Calu3 (cell line): ENCODE data around the gene SPATC1L. TPM values are rescaled to one million over a fixed set of nuclear protein-coding genes. Genes with fewer than 3 reads are reported as not detected.

Source experiments
- BruUV-seq: library from RNA; stranded (reverse); fragments of 400-500 nt; replicated peaks from 2 replicates; lab custom pipeline; 2021; lab: Mats Ljungman, UMichigan
- CTCF ChIA-PET: fragments of 300-600 bp; sonication (Branson Sonifier 250); formaldehyde crosslinking; loops from one replicate; lab custom pipeline; 2022; ENCODE audit warnings: antibody characterized with exemption; lab: Charles Lee
- DNase-seq: peaks from one replicate; pipeline ENCODE4 v3.0.0; 2022
- H3K27ac Mint-ChIP-seq: one replicate; pipeline ENCODE4 v1.8.0; 2022; ENCODE audit warnings: mixed read lengths; ENCODE audit not compliant: unreplicated experiment
- H3K27me3 Mint-ChIP-seq: one replicate; pipeline ENCODE4 v1.8.0; 2022; ENCODE audit warnings: mixed read lengths; ENCODE audit not compliant: unreplicated experiment
- H3K36me3 Mint-ChIP-seq: one replicate; pipeline ENCODE4 v1.8.0; 2022; ENCODE audit warnings: mild to moderate bottlenecking, moderate library complexity, mixed read lengths; ENCODE audit not compliant: insufficient read depth, unreplicated experiment
- H3K4me1 Mint-ChIP-seq: one replicate; pipeline ENCODE4 v1.8.0; 2022; ENCODE audit warnings: mild to moderate bottlenecking, low read depth, mixed read lengths; ENCODE audit not compliant: unreplicated experiment
- H3K4me3 Mint-ChIP-seq: one replicate; pipeline ENCODE4 v1.8.0; 2022; ENCODE audit warnings: mild to moderate bottlenecking, low read depth, moderate library complexity, mixed read lengths; ENCODE audit not compliant: unreplicated experiment
- H3K9me3 Mint-ChIP-seq: one replicate; pipeline ENCODE4 v1.8.0; 2022; ENCODE audit warnings: low read depth, mixed read lengths; ENCODE audit not compliant: unreplicated experiment
- CTCF ChIP-seq: fragments of 200-600 bp; IDR thresholded peaks from one replicate; pipeline ENCODE4 v1.8.0; 2022; ENCODE audit warnings: antibody characterized with exemption; ENCODE audit not compliant: unreplicated experiment
- intact Hi-C: fragments of 100-400 bp; cut with micrococcal nuclease; formaldehyde crosslinking; loops from one replicate; pipeline ENCODE4 v1.10.0; 2022; ENCODE audit not compliant: unreplicated experiment
- total RNA-seq: library from RNA; stranded (reverse); gene quantifications from 2 replicates; pipeline ENCODE4 v1.2.3, GENCODE V29; 2022

Gene SPATC1L
- total RNA-seq, 1 experiment from 2014 or later, result 4.4 TPM

- no TSS peak for BruUV-seq
- Mint-ChIP-seq H3K27me3 (peaks cover 2% of the 10 kb centered on the region), H3K4me3 (no peak overlapping the region), H3K9me3 (no peaks in the 10 kb centered on the region), H3K36me3 (peaks cover 8% of the 10 kb centered on the region), H3K4me1 (peaks cover 11% of the 10 kb centered on the region), H3K27ac (no peak overlapping the region)
- no peak for DNase-seq
- intact Hi-C loops, result loop anchor here (5.0 to 10.0 kb wide), 2 partner anchors 79 to 174 kb away; partner anchors contain the start of gene LSS
- CTCF ChIA-PET, result no interaction called here
- no peak for TF ChIP-seq CTCF
Observed at GRCh38 chr21:46145840-46146691, 38.2 kb downstream of the SPATC1L start.

GRCh38 chr21:46145159-46145839 lies 39.0 kb downstream of the SPATC1L start:
- H3K36me3 Mint-ChIP-seq, result peaks cover 8% of the 10 kb centered on the region
- H3K27ac Mint-ChIP-seq, result no peak overlapping the region
- DNase-seq, result no peak
- CTCF ChIA-PET, result no interaction called here
- intact Hi-C loops, result loop anchor here (5.0 to 10.0 kb wide), 2 partner anchors 80 to 173 kb away; partner anchors contain the start of gene LSS
- peaks cover 9% of the 10 kb centered on the region for H3K27me3 Mint-ChIP-seq
- TF ChIP-seq CTCF, result no peak
- BruUV-seq, result no TSS peak
- no peak overlapping the region for H3K4me3 Mint-ChIP-seq
- peaks cover 11% of the 10 kb centered on the region for H3K4me1 Mint-ChIP-seq
- no peaks in the 10 kb centered on the region for H3K9me3 Mint-ChIP-seq

GRCh38 chr21:46144464-46145070 lies 39.7 kb downstream of the SPATC1L start:
- intact Hi-C loops, result loop anchor here (5.0 to 10.0 kb wide), 2 partner anchors 80 to 172 kb away; partner anchors contain the start of gene LSS
- peak overlapping the region; percentile 93 for H3K27ac Mint-ChIP-seq
- no peak for DNase-seq
- H3K36me3 Mint-ChIP-seq, result peaks cover 8% of the 10 kb centered on the region
- H3K4me1 Mint-ChIP-seq, result peaks cover 11% of the 10 kb centered on the region
- CTCF ChIA-PET, result no interaction called here
- H3K4me3 Mint-ChIP-seq, result peak overlapping the region; percentile 65
- H3K9me3 Mint-ChIP-seq, result no peaks in the 10 kb centered on the region
- no TSS peak for BruUV-seq
- peaks cover 15% of the 10 kb centered on the region for H3K27me3 Mint-ChIP-seq
- no peak for TF ChIP-seq CTCF
